ENCODE measurements around the gene HS6ST2. TPM values are rescaled to one million over a fixed set of nuclear protein-coding genes. Genes with fewer than 3 reads are reported as not detected.

Gene HS6ST2
- polyA plus RNA-seq, 1 donor (not counting 4 experiments of a cell fraction or from before 2014, with no cell fraction given): 0.43 TPM

DNA sequence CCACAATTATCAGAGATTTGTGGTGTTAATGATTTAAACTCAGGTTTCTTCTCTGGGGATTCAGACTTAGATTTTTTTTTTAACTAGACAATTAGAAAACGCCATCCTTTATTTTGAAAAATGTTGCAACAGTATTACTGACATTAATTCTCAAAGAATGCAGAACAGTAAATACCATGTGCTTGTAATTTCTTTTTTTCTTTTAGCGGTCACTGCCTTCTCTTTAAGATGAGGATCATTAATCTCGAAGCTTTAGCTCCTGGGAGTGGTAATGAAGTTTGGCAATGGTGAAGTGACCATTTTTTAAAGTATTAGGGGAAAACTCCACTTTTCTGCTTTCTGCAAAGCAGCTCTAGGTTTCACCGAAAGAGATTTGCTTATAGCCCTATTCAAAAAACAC, 305.6 kb downstream of the HS6ST2 start:
- Histone ChIP-seq H3K9ac (ENCODE audit: control insufficient read depth, extremely low read depth, insufficient read depth, low read length) (no peak overlapping the region), H3K4me3 (ENCODE audit: control insufficient read depth in 2 of 3, extremely low read depth in 1 of 3, insufficient read depth in 2 of 3, low read depth in 1 of 3, low read length in 3 of 3) (no peak overlapping the region), H3K36me3 (ENCODE audit: control insufficient read depth in 2 of 2, extremely low read depth in 1 of 2, insufficient read depth in 2 of 2, low read length in 2 of 2) (no peaks in the 10 kb centered on the region), H2AFZ (ENCODE audit: control insufficient read depth, low read length) (no peak overlapping the region), H3K4me1 (ENCODE audit: control insufficient read depth, extremely low read depth, insufficient read depth, low read length) (no peaks in the 10 kb centered on the region), H3K9me3 (ENCODE audit: control insufficient read depth, low read depth, low read length) (no peaks in the 10 kb centered on the region), H3K9me1 (ENCODE audit: control insufficient read depth, extremely low read depth, insufficient read depth, low read length) (no peaks in the 10 kb centered on the region), H3K4me2 (ENCODE audit: control insufficient read depth, extremely low read depth, insufficient read depth, low read depth, low read length) (no peak overlapping the region), H3K27me3 (ENCODE audit: control insufficient read depth, extremely low read depth, insufficient read depth, low read length) (peaks cover 2% of the 10 kb centered on the region), H3K79me2 (ENCODE audit: control insufficient read depth, insufficient read depth, low read length) (no peaks in the 10 kb centered on the region), H4K20me1 (ENCODE audit: control insufficient read depth, extremely low read depth, insufficient read depth, low read length) (no peaks in the 10 kb centered on the region), H3K27ac (ENCODE audit: control insufficient read depth, insufficient read depth, low read length) (no peak overlapping the region)
- dilution Hi-C loops (cut with MboI; ENCODE audit: extremely low pct_ligation_motif_present, low sequenced_read_pairs): no loop called here
- no peak for FAIRE-seq
- no peak for TF ChIP-seq EZH2 (IDR thresholded peaks at IDR 0.05; ENCODE audit: low read length)
- TF ChIP-seq, protein P1, sequence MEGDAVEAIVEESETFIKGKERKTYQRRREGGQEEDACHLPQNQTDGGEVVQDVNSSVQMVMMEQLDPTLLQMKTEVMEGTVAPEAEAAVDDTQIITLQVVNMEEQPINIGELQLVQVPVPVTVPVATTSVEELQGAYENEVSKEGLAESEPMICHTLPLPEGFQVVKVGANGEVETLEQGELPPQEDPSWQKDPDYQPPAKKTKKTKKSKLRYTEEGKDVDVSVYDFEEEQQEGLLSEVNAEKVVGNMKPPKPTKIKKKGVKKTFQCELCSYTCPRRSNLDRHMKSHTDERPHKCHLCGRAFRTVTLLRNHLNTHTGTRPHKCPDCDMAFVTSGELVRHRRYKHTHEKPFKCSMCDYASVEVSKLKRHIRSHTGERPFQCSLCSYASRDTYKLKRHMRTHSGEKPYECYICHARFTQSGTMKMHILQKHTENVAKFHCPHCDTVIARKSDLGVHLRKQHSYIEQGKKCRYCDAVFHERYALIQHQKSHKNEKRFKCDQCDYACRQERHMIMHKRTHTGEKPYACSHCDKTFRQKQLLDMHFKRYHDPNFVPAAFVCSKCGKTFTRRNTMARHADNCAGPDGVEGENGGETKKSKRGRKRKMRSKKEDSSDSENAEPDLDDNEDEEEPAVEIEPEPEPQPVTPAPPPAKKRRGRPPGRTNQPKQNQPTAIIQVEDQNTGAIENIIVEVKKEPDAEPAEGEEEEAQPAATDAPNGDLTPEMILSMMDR (optimal IDR thresholded peaks at IDR 0.05 in 1 of 3, IDR thresholded peaks at IDR 0.05 in 1 of 3, conservative IDR thresholded peaks at IDR 0.05 in 1 of 3; ENCODE audit: extremely low read depth in 1 of 3, insufficient read depth in 2 of 3, low read length in 3 of 3): no peak
- DNase-seq (ENCODE audit: low read depth, low spot score): no peak

DNA sequence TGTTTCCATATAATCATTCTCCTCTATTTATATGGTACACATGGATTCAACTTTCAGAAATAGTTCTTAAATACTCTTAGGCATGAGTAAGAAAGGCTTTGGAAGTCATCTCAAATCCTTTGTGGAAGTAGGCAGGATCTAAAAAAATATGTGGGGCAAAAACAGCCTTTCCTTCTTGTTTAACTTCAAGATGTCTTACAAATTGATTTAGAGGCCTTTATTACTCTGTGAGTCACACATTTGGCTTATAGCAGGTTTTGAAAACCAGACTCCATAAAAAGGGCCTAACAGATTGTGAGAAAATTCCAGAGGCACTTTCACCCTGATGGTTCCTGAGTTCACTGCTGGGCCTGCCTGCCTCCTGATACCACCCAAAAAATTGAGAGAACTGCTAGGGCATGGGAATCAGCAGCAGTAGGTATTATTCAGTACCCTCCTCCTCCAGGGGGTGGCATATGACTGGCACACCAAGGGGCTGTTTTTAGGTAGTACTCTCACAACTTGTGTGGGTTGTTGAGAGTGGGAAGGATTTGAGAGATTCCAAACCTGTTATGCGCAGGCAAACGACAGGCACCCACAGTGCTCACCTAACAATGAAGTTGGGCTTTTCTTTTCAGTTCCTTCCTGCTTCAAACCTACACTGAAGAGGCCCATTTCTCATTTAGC, 306.9 kb downstream of the HS6ST2 start:
- Histone ChIP-seq H3K9ac (ENCODE audit: control insufficient read depth, extremely low read depth, insufficient read depth, low read length) (no peak overlapping the region), H3K9me1 (ENCODE audit: control insufficient read depth, extremely low read depth, insufficient read depth, low read length) (no peaks in the 10 kb centered on the region), H3K9me3 (ENCODE audit: control insufficient read depth, low read depth, low read length) (no peaks in the 10 kb centered on the region), H3K4me2 (ENCODE audit: control insufficient read depth, extremely low read depth, insufficient read depth, low read depth, low read length) (no peak overlapping the region), H3K79me2 (ENCODE audit: control insufficient read depth, insufficient read depth, low read length) (no peaks in the 10 kb centered on the region), H3K27me3 (ENCODE audit: control insufficient read depth, extremely low read depth, insufficient read depth, low read length) (peaks cover 2% of the 10 kb centered on the region), H3K27ac (ENCODE audit: control insufficient read depth, insufficient read depth, low read length) (no peak overlapping the region), H3K4me1 (ENCODE audit: control insufficient read depth, extremely low read depth, insufficient read depth, low read length) (no peaks in the 10 kb centered on the region), H2AFZ (ENCODE audit: control insufficient read depth, low read length) (no peak overlapping the region), H3K36me3 (ENCODE audit: control insufficient read depth in 2 of 2, extremely low read depth in 1 of 2, insufficient read depth in 2 of 2, low read length in 2 of 2) (no peaks in the 10 kb centered on the region), H3K4me3 (ENCODE audit: control insufficient read depth in 2 of 3, extremely low read depth in 1 of 3, insufficient read depth in 2 of 3, low read depth in 1 of 3, low read length in 3 of 3) (no peak overlapping the region), H4K20me1 (ENCODE audit: control insufficient read depth, extremely low read depth, insufficient read depth, low read length) (no peaks in the 10 kb centered on the region)
- DNase-seq (ENCODE audit: low read depth, low spot score) (no peak), FAIRE-seq (no peak)
- TF ChIP-seq, protein P1 (optimal IDR thresholded peaks at IDR 0.05 in 1 of 3, IDR thresholded peaks at IDR 0.05 in 1 of 3, conservative IDR thresholded peaks at IDR 0.05 in 1 of 3; ENCODE audit: extremely low read depth in 1 of 3, insufficient read depth in 2 of 3, low read length in 3 of 3): peak in 2 of 3 experiments; percentile 9 to 20
- TF ChIP-seq EZH2 (IDR thresholded peaks at IDR 0.05; ENCODE audit: low read length): no peak
- dilution Hi-C loops (cut with MboI; ENCODE audit: extremely low pct_ligation_motif_present, low sequenced_read_pairs): no loop called here
